HUES64 (cell line): ENCODE results near the gene ABCD1.
"Not testable (repeated sequence)": the region's sequence is repeated elsewhere in the genome, so short reads cannot be mapped to it uniquely, and the experiment has no call there.

Source experiments
- H3K27ac ChIP-seq: 2 replicates; pipeline ENCODE4 v1.7.0; 2013; ENCODE audit warnings: low read depth, low read length, inconsistent platforms
- H3K27me3 ChIP-seq: 2 replicates; pipeline ENCODE4 v1.6.1; 2013; ENCODE audit warnings: mild to moderate bottlenecking, low read length; ENCODE audit not compliant: insufficient read depth
- H3K36me3 ChIP-seq: 2 replicates; pipeline ENCODE4 v1.6.1; 2013; ENCODE audit warnings: mild to moderate bottlenecking, low read length; ENCODE audit not compliant: insufficient read depth
- H3K4me1 ChIP-seq: 2 replicates; pipeline ENCODE4 v1.6.1; 2013; ENCODE audit warnings: mild to moderate bottlenecking, low read length, moderate library complexity; ENCODE audit not compliant: insufficient read depth
- H3K4me3 ChIP-seq: 2 replicates; pipeline ENCODE4 v1.5.1; 2013; ENCODE audit warnings: mild to moderate bottlenecking, low read length, moderate library complexity
- H3K9ac ChIP-seq: 2 replicates; pipeline ENCODE4 v1.6.1; 2013; ENCODE audit warnings: mild to moderate bottlenecking, low read depth, low read length
- H3K9me3 ChIP-seq: 2 replicates; pipeline ENCODE4 v1.6.1; 2013; ENCODE audit warnings: low read depth, low read length; ENCODE audit not compliant: insufficient read depth
- WGBS: fragments of 150-250, 120-280 bp; methylation state at CpG from one replicate; pipeline ENCODE4 v1.1.7; 2013; ENCODE audit warnings: missing lambda C conversion rate; 5-methylcytosine and 5-hydroxymethylcytosine counted together

The ABCD1 gene

GRCh38 chrX:153688506-153688905 is 36.1 kb upstream of the ABCD1 start:
- H3K36me3 ChIP-seq = peaks cover 15% of the 10 kb centered on the region
- H3K27ac ChIP-seq = no peak overlapping the region
- no peaks in the 10 kb centered on the region for H3K9me3 ChIP-seq
- 0 out of 2 replicates have a peak overlapping the region, but pooled peaks have one; percentile 50 for H3K9ac ChIP-seq
- H3K27me3 ChIP-seq = no peaks in the 10 kb centered on the region
- peak overlapping the region; percentile 57 for H3K4me3 ChIP-seq
- H3K4me1 ChIP-seq = peaks cover 22% of the 10 kb centered on the region; the same call in 1 of the 2 replicates
- WGBS = under 1% methylated on average over 57 of the region's 57 CpGs

- peak overlapping the region; percentile 57 for H3K4me3 ChIP-seq
- H3K9ac ChIP-seq = 0 out of 2 replicates have a peak overlapping the region, but pooled peaks have one; percentile 44
- H3K27ac ChIP-seq = no peak overlapping the region
- H3K36me3 ChIP-seq = peaks cover 18% of the 10 kb centered on the region
- peaks cover 22% of the 10 kb centered on the region; the same call in 1 of the 2 replicates for H3K4me1 ChIP-seq
- 7% methylated on average over 33 of the region's 53 CpGs for WGBS
- H3K9me3 ChIP-seq = no peaks in the 10 kb centered on the region
- no peaks in the 10 kb centered on the region for H3K27me3 ChIP-seq
Observed at GRCh38 chrX:153688911-153689590, 35.6 kb upstream of the ABCD1 start.

- Histone ChIP-seq H3K27ac (no peak overlapping the region), H3K9me3 (no peaks in the 10 kb centered on the region), H3K36me3 (peaks cover 18% of the 10 kb centered on the region), H3K4me1 (peaks cover 19% of the 10 kb centered on the region; the same call in 1 of the 2 replicates), H3K27me3 (no peaks in the 10 kb centered on the region), H3K4me3 (peak overlapping the region; percentile 55), H3K9ac (0 out of 2 replicates have a peak overlapping the region, but pooled peaks have one; percentile 44)
- WGBS = 75% methylated on average over 19 of the region's 19 CpGs
Observed at GRCh38 chrX:153689654-153690465, 34.8 kb upstream of the ABCD1 start.

- Histone ChIP-seq H3K27me3 (no peaks in the 10 kb centered on the region), H3K9me3 (no peaks in the 10 kb centered on the region), H3K4me3 (peak overlapping the region; percentile 55; the same call in 1 of the 2 replicates), H3K4me1 (peaks cover 13% of the 10 kb centered on the region; the same call in 1 of the 2 replicates), H3K36me3 (peaks cover 18% of the 10 kb centered on the region), H3K9ac (no peak overlapping the region), H3K27ac (no peak overlapping the region)
- WGBS = 92% methylated on average over 13 of the region's 14 CpGs
Observed at GRCh38 chrX:153690466-153690865, 34.2 kb upstream of the ABCD1 start.

DNA sequence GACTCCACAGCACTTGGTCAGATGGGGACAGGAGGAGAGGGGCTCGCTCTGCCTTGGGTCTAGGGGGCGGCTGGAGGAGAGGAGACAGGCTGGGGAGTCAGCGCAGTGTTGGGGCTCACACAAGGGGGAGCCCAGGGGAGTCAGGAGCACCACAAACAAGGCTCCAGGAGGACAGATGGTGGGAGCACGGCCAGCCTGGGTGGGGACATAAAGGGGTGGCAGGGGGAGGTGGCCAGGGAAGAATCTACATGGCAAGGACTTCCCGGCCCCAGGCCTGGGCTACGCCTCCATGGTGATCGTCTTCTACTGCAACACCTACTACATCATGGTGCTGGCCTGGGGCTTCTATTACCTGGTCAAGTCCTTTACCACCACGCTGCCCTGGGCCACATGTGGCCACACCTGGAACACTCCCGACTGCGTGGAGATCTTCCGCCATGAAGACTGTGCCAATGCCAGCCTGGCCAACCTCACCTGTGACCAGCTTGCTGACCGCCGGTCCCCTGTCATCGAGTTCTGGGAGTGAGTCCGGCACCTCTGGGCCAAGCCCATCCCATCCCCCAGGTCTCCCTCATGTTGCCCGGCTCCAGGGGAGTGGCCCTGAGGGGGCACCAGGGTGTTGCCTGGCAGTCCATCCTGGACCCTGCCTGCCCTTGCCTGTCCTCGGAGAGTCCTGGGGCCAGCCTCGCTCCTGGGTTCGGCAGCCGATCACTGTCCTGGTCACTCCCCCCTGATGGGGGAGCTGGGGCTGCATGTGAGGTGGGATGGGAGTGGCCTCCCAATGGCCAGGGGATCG is 33.4 kb upstream of the ABCD1 start:
- not testable (repeated sequence) for H3K4me1 ChIP-seq, H3K27ac ChIP-seq, H3K27me3 ChIP-seq, H3K9ac ChIP-seq, H3K4me3 ChIP-seq, H3K9me3 ChIP-seq
- WGBS = 94% methylated on average over 21 of the region's 21 CpGs
- H3K36me3 ChIP-seq = peaks cover 23% of the 10 kb centered on the region

DNA sequence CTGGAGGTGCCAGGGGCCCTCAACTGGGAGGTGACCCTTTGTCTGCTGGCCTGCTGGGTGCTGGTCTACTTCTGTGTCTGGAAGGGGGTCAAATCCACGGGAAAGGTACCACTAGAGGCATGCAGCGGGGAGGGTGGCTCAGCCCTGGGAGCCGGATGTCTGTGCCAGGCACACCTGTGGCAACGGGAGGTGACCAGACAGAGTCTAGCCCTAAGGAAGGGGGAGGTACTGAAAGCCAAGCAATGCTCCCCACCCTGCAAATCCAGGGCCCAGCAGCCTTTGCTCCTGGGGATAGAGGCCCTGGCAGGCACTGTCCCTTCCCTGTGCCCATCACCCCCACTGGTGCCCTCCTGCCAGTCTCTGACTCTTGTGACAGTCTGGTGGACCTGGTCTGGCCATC is 32.7 kb upstream of the ABCD1 start:
- Histone ChIP-seq H3K9ac (no peak overlapping the region), H3K4me1 (no peaks in the 10 kb centered on the region), H3K4me3 (no peak overlapping the region), H3K36me3 (peaks cover 24% of the 10 kb centered on the region), H3K27ac (no peak overlapping the region), H3K27me3 (no peaks in the 10 kb centered on the region), H3K9me3 (no peaks in the 10 kb centered on the region)
- WGBS = 95% methylated on average over 2 of the region's 4 CpGs

DNA sequence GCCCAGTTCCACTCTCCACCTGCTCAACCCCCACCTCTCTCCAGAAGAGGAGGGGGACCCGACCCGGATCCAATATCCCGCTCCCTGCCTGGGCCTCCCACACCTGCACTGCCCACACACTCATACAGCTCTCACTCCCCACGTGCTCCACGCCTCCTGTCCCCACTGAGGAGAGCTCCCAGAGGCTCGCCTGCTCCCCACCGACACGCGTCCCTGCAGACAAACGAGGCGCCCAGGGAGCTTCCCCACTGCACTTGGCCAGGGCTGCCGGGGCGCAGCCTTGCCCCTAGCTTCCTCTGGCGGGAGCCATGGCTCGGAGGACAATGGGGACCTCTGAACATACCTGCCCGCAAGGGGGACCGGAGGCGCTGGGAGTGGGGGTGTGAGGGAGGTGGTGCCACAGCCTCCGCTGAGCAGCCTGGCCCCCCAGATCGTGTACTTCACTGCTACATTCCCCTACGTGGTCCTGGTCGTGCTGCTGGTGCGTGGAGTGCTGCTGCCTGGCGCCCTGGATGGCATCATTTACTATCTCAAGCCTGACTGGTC is 32.0 kb upstream of the ABCD1 start:
- H3K4me1 ChIP-seq = no peaks in the 10 kb centered on the region
- WGBS = 92% methylated on average over 21 of the region's 24 CpGs
- H3K4me3 ChIP-seq = no peak overlapping the region
- no peaks in the 10 kb centered on the region for H3K9me3 ChIP-seq
- H3K27me3 ChIP-seq = no peaks in the 10 kb centered on the region
- no peak overlapping the region for H3K9ac ChIP-seq
- no peak overlapping the region for H3K27ac ChIP-seq
- H3K36me3 ChIP-seq = peaks cover 24% of the 10 kb centered on the region

DNA sequence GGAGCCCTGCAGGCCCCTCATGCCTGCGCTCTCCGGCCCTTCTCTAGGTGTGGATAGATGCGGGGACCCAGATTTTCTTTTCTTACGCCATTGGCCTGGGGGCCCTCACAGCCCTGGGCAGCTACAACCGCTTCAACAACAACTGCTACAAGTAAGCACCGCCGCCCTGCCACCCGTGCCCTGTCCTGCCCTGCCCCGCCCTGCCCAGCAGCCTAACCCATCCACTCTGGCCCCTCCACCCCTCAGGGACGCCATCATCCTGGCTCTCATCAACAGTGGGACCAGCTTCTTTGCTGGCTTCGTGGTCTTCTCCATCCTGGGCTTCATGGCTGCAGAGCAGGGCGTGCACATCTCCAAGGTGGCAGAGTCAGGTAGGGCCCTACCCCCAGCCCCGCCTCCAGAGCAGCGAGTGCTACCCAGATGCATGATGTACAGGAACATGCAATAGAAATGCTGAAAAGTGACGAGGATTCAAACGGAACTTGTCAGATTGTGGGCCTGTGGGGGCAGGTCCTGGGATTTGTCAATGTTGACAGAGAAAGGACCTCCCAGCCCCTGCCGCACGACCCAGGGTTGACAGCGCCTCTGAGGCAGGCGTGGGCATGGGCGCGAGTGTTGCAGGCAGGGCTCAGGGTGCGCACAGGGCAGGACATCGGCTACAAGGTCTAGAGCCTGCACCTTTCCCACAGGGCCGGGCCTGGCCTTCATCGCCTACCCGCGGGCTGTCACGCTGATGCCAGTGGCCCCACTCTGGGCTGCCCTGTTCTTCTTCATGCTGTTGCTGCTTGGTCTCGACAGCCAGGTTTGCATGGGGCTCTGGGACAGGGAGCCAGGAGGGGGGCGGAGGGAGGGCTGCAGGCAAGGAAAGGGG is 31.2 kb upstream of the ABCD1 start:
- WGBS = 92% methylated on average over 30 of the region's 31 CpGs

DNA sequence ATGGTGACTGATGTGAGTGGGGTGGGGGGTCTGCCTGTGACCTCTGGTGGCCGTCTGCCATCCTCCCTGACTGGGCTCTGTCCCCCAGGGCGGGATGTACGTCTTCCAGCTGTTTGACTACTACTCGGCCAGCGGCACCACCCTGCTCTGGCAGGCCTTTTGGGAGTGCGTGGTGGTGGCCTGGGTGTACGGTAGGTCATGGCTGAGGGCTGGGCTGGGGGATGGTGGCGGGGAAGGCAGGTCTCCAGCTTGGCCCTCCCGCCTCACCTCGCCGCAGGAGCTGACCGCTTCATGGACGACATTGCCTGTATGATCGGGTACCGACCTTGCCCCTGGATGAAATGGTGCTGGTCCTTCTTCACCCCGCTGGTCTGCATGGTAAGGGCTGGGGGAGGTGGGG is 30.4 kb upstream of the ABCD1 start:
- WGBS = 94% methylated on average over 15 of the region's 16 CpGs
- H3K9ac ChIP-seq, H3K4me1 ChIP-seq, H3K4me3 ChIP-seq, H3K27ac ChIP-seq, H3K9me3 ChIP-seq, H3K27me3 ChIP-seq: not testable (repeated sequence)
- peaks cover 24% of the 10 kb centered on the region for H3K36me3 ChIP-seq

More for the DNA sequence above, 31.2 kb upstream of the ABCD1 start:
- no peaks in the 10 kb centered on the region for H3K9me3 ChIP-seq
- H3K27ac ChIP-seq = no peak overlapping the region
- no peak overlapping the region for H3K4me3 ChIP-seq
- H3K36me3 ChIP-seq = peaks cover 24% of the 10 kb centered on the region
- no peak overlapping the region for H3K9ac ChIP-seq
- no peaks in the 10 kb centered on the region for H3K27me3 ChIP-seq
- H3K4me1 ChIP-seq = no peaks in the 10 kb centered on the region

DNA sequence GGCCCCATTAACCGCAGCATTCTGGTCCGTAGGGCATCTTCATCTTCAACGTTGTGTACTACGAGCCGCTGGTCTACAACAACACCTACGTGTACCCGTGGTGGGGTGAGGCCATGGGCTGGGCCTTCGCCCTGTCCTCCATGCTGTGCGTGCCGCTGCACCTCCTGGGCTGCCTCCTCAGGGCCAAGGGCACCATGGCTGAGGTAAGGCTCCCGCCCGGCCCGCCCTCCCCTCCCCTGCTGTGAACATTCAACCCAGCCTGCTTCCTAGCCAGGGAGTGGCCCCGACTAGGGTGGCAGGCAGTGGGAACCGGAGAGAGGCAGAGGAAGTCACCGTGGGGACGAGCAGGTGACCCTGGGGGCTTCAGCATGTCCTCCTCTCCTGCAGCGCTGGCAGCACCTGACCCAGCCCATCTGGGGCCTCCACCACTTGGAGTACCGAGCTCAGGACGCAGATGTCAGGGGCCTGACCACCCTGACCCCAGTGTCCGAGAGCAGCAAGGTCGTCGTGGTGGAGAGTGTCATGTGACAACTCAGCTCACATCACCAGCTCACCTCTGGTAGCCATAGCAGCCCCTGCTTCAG is 29.9 kb upstream of the ABCD1 start:
- H3K4me1 ChIP-seq = no peaks in the 10 kb centered on the region
- H3K27me3 ChIP-seq = no peaks in the 10 kb centered on the region
- H3K4me3 ChIP-seq = no peak overlapping the region
- H3K9me3 ChIP-seq = no peaks in the 10 kb centered on the region
- no peak overlapping the region for H3K9ac ChIP-seq
- 92% methylated on average over 20 of the region's 23 CpGs for WGBS
- H3K36me3 ChIP-seq = peaks cover 24% of the 10 kb centered on the region
- H3K27ac ChIP-seq = no peak overlapping the region
